Transverse colon (tissue), 4 donors: Measurements from ENCODE around the gene WSCD2. TPM values are rescaled to one million over a fixed set of nuclear protein-coding genes. Genes with fewer than 3 reads are reported as not detected.

Experiments
- DNase-seq: peaks from one replicate; pipeline ENCODE4 v3.0.0-alpha.2; 2019
- H3K27ac ChIP-seq, 4 donors: fragments of 200-600 bp; sonication (generic); 2 replicates each; pipeline ENCODE4 v1.5.1; 2016 to 2018; ENCODE audit warnings: inconsistent platforms in 4 of 4
- H3K27me3 ChIP-seq: fragments of 200-600 bp; sonication (generic); 2 replicates; pipeline ENCODE4 v1.5.1; 2017; ENCODE audit warnings: inconsistent platforms
- H3K36me3 ChIP-seq, 4 donors: fragments of 200-600 bp; sonication (generic); 2 replicates each; pipeline ENCODE4 v1.5.1; 2017 to 2019; ENCODE audit warnings: inconsistent platforms in 4 of 4
- H3K4me1 ChIP-seq, 4 donors: fragments of 200-600 bp; sonication (generic); 2 replicates each; pipeline ENCODE4 v1.5.1; 2017 to 2020; ENCODE audit warnings: inconsistent platforms in 4 of 4
- H3K4me3 ChIP-seq, 4 donors: fragments of 200-600 bp; sonication (generic); 1 replicate in 1 of 4; 2 replicates in 3 of 4; pipeline versions ENCODE4 v1.5.1 to v1.6.1; 2017 to 2019; ENCODE audit warnings: inconsistent platforms in 4 of 4
- H3K9me3 ChIP-seq, 2 donors: fragments of 200-600 bp; sonication (generic); 2 replicates each; pipeline ENCODE4 v1.5.1; 2017 to 2019; ENCODE audit warnings: inconsistent platforms in 2 of 2
- CTCF ChIP-seq, 5 experiments: fragments of 200-600 bp in 3 of 5; fragments of 450-650 bp in 2 of 5; sonication (generic) in 3 of 5; IDR thresholded peaks; 1 replicate in 2 of 5; 2 replicates in 3 of 5; pipeline ENCODE4 v1.5.1; 2016 to 2017; ENCODE audit warnings: antibody characterized with exemption in 5 of 5, inconsistent platforms in 3 of 5, mild to moderate bottlenecking in 2 of 5, moderate library complexity in 1 of 5
- EP300 ChIP-seq: sonication (generic); formaldehyde crosslinking; IDR thresholded peaks from one replicate; pipeline ENCODE4 v1.6.1; 2017; ENCODE audit warnings: antibody characterized with exemption, low read depth
- POLR2A ChIP-seq: fragments of 450-650 bp; IDR thresholded peaks from one replicate; pipeline ENCODE4 v1.6.1; 2016; ENCODE audit warnings: antibody characterized with exemption, mild to moderate bottlenecking, moderate library complexity
- POLR2AphosphoS5 ChIP-seq, 3 donors: sonication (generic); formaldehyde crosslinking; IDR thresholded peaks; one replicate each; pipeline ENCODE4 v1.6.1; 2016; ENCODE audit warnings: antibody characterized with exemption in 3 of 3
- whole genome bisulfite sequencing, 2 donors: methylation state at CpG; one replicate each; pipeline ENCODE4 v1.1.5; 2018; ENCODE audit warnings: low coverage in 1 of 2; 5-methylcytosine and 5-hydroxymethylcytosine counted together
- in situ Hi-C, 4 donors: fragments of 200-750 bp; cut with MboI; loops; one replicate each; pipeline versions ENCODE4 v1.15.0 to v1.15.1; 2017; ENCODE audit warnings: low sequenced_read_pairs in 3 of 4, low pct_ligation_motif_present in 1 of 4, low pct_unique_long_range_greater_than_20kb in 1 of 4
- intact Hi-C: fragments of 100-400 bp; cut with DNase I; formaldehyde crosslinking; loops from one replicate; pipeline ENCODE4 v1.15.1; 2023; ENCODE audit warnings: low total_unique reads
- total RNA-seq, 4 donors: library from RNA; depleted of rRNA; stranded (reverse); fragments of >200 nt; gene quantifications; one replicate each; pipeline ENCODE4 v1.1.0, GENCODE V29; 2016

The WSCD2 gene
- total RNA-seq, 4 donors from 2014 or later = 0.16 to 46.6 (median 1.1) TPM; not detected in 1

GRCh38 chr12:108296945-108297344 is 167.9 kb downstream of the WSCD2 start:
- no peaks in the 10 kb centered on the region for H3K4me1 ChIP-seq
- TF ChIP-seq EP300 = no peak
- no peak for TF ChIP-seq POLR2A
- TF ChIP-seq POLR2AphosphoS5 (IDR thresholded peaks at IDR 0.05) = no peak
- no peak for TF ChIP-seq CTCF (IDR thresholded peaks at IDR 0.05)
- DNase-seq = no peak
- no peak overlapping the region for H3K4me3 ChIP-seq
- intact Hi-C loops (no loop called here), in situ Hi-C loops (no loop called here)
- 24 to 44% methylated on average over 2 to 3 of the region's 3 CpGs for WGBS, 2 donors
- H3K27me3 ChIP-seq = no peaks in the 10 kb centered on the region
- H3K27ac ChIP-seq = no peak overlapping the region
- no peaks in the 10 kb centered on the region for H3K9me3 ChIP-seq
- no peaks in the 10 kb centered on the region for H3K36me3 ChIP-seq

GRCh38 chr12:108297424-108297823 is 168.3 kb downstream of the WSCD2 start:
- intact Hi-C loops (no loop called here), in situ Hi-C loops (no loop called here)
- H3K4me1 ChIP-seq = no peaks in the 10 kb centered on the region
- H3K27me3 ChIP-seq = no peaks in the 10 kb centered on the region
- H3K9me3 ChIP-seq = no peaks in the 10 kb centered on the region
- no peaks in the 10 kb centered on the region for H3K36me3 ChIP-seq
- WGBS, 2 donors = 73 to 88% methylated on average over 2 of the region's 2 CpGs
- TF ChIP-seq POLR2A (no peak), CTCF (IDR thresholded peaks at IDR 0.05) (no peak), EP300 (no peak), POLR2AphosphoS5 (IDR thresholded peaks at IDR 0.05) (no peak)
- no peak overlapping the region for H3K4me3 ChIP-seq
- no peak for DNase-seq
- no peak overlapping the region for H3K27ac ChIP-seq

- H3K27me3 ChIP-seq = no peaks in the 10 kb centered on the region
- TF ChIP-seq POLR2A = no peak
- no peak for TF ChIP-seq EP300
- TF ChIP-seq POLR2AphosphoS5 (IDR thresholded peaks at IDR 0.05) = no peak
- no peak for TF ChIP-seq CTCF (IDR thresholded peaks at IDR 0.05)
- no peaks in the 10 kb centered on the region for H3K36me3 ChIP-seq
- 50 to 65% methylated on average over 4 to 6 of the region's 6 CpGs for WGBS, 2 donors
- no peak for DNase-seq
- intact Hi-C loops = no loop called here
- H3K4me1 ChIP-seq = peaks cover 0 to 1% (median 0%) of the 10 kb centered on the region in 4 donors
- H3K9me3 ChIP-seq = no peaks in the 10 kb centered on the region
- no peak overlapping the region for H3K4me3 ChIP-seq
- H3K27ac ChIP-seq = no peak overlapping the region
- in situ Hi-C loops = no loop called here
These were observed 169.0 kb downstream of the WSCD2 start for GRCh38 chr12:108297895-108298760.

GRCh38 chr12:108298761-108299275 is 169.7 kb downstream of the WSCD2 start:
- Histone ChIP-seq H3K9me3 (no peaks in the 10 kb centered on the region), H3K27me3 (no peaks in the 10 kb centered on the region), H3K4me1 (peaks cover 0 to 8% (median 1%) of the 10 kb centered on the region in 4 donors), H3K4me3 (no peak overlapping the region), H3K36me3 (no peaks in the 10 kb centered on the region), H3K27ac (no peak overlapping the region)
- in situ Hi-C loops = no loop called here
- no peak for TF ChIP-seq CTCF (IDR thresholded peaks at IDR 0.05)
- DNase-seq = no peak
- 81 to 86% methylated on average over 4 to 6 of the region's 6 CpGs for WGBS, 2 donors
- intact Hi-C loops = no loop called here
